PC-3 (cell line): ENCODE results near the gene CDH26. TPM values are rescaled to one million over a fixed set of nuclear protein-coding genes. Genes with fewer than 3 reads are reported as not detected.
A peak's percentile ranks its signal among the peaks of the same experiment; 100 is the strongest.
"Not testable (repeated sequence)": the region's sequence is repeated elsewhere in the genome, so short reads cannot be mapped to it uniquely, and the experiment has no call there.

Source experiments
- ATAC-seq: fragments of 200-7000 bp; cut with Tn5 transposase; 2 replicates; pipeline ENCODE4 v1.9.1; 2020; ENCODE audit warnings: mild to moderate bottlenecking, moderate library complexity
- BruUV-seq: library from RNA; stranded (reverse); fragments of 400-500 nt; replicated peaks from 2 replicates; lab custom pipeline; 2021; lab: Mats Ljungman, UMichigan
- CTCF ChIA-PET: fragments of 300-600 bp; sonication (Branson Sonifier 250); formaldehyde crosslinking; loops from one replicate; lab custom pipeline; 2022; ENCODE audit warnings: antibody characterized with exemption; lab: Charles Lee
- POLR2A ChIA-PET: fragments of 300-600 bp; sonication (Branson Sonifier 250); formaldehyde crosslinking; loops from one replicate; lab custom pipeline; 2022; ENCODE audit warnings: antibody characterized with exemption; ENCODE audit not compliant: unreplicated experiment; lab: Charles Lee
- DNase-seq: peaks from one replicate; pipeline ENCODE4 v3.0.0-alpha.2; 2015
- H2AFZ ChIP-seq: fragments of 300-600 bp; sonication (generic); 2 replicates; pipeline ENCODE4 v1.6.0; 2016; ENCODE audit warnings: antibody characterized with exemption, low read length
- H3F3A ChIP-seq: fragments of 300-600 bp; sonication (generic); one replicate; pipeline ENCODE4 v1.6.0; 2017; ENCODE audit warnings: antibody characterized with exemption, low read length, control low read depth, mild to moderate bottlenecking; ENCODE audit not compliant: unreplicated experiment
- H3K27ac ChIP-seq: fragments of 300-600 bp; sonication (generic); 2 replicates; pipeline ENCODE4 v1.5.1; 2016; ENCODE audit warnings: mild to moderate bottlenecking, low read length
- H3K27me3 ChIP-seq: fragments of 300-600 bp; sonication (generic); 2 replicates; pipeline ENCODE4 v1.6.1; 2016; ENCODE audit warnings: low read length, mixed read lengths
- H3K36me3 ChIP-seq: fragments of 300-600 bp; sonication (generic); 2 replicates; pipeline ENCODE4 v1.6.1; 2016; ENCODE audit warnings: low read depth, mixed run types, low read length, mixed read lengths
- H3K4me1 ChIP-seq: fragments of 300-600 bp; sonication (generic); 2 replicates; pipeline ENCODE4 v1.5.1; 2016; ENCODE audit warnings: low read length; ENCODE audit not compliant: insufficient read depth
- H3K4me2 ChIP-seq: fragments of 300-600 bp; sonication (generic); 2 replicates; pipeline ENCODE4 v1.6.0; 2016; ENCODE audit warnings: low read length
- H3K4me3 ChIP-seq: fragments of 300-600 bp; sonication (generic); 2 replicates; pipeline ENCODE4 v1.5.1; 2016; ENCODE audit warnings: mild to moderate bottlenecking, low read length, mixed read lengths
- H3K79me2 ChIP-seq: fragments of 300-600 bp; sonication (generic); 2 replicates; pipeline ENCODE4 v1.6.1; 2017; ENCODE audit warnings: low read length, mixed read lengths
- H3K9ac ChIP-seq: fragments of 300-600 bp; sonication (generic); 2 replicates; pipeline ENCODE4 v1.6.0; 2016; ENCODE audit warnings: mild to moderate bottlenecking, low read length
- H3K9me2 ChIP-seq: fragments of 300-600 bp; sonication (generic); replicated peaks from 2 replicates; pipeline ENCODE4 v1.6.1; 2016; ENCODE audit warnings: mixed run types, low read length, mixed read lengths
- H3K9me3 ChIP-seq: fragments of 300-600 bp; sonication (generic); 2 replicates; pipeline ENCODE4 v1.6.1; 2016; ENCODE audit warnings: low read length, mixed read lengths
- H4K20me1 ChIP-seq: fragments of 300-600 bp; sonication (generic); 2 replicates; pipeline ENCODE4 v1.6.1; 2016; ENCODE audit warnings: low read length, mixed read lengths
- EZH2 ChIP-seq: fragments of 300-600 bp; sonication (generic); IDR thresholded peaks from one replicate; pipeline ENCODE4 v1.6.1; 2017; ENCODE audit warnings: antibody characterized with exemption, mild to moderate bottlenecking, low read length; ENCODE audit not compliant: unreplicated experiment
- EZH2phosphoT487 ChIP-seq: fragments of 300-600 bp; sonication (generic); IDR thresholded peaks from 2 replicates; pipeline ENCODE4 v1.6.1; 2018; ENCODE audit warnings: mild to moderate bottlenecking, antibody characterized with exemption, low read length, borderline replicate concordance
- intact Hi-C: fragments of 100-400 bp; cut with micrococcal nuclease; formaldehyde crosslinking; loops from 2 replicates; pipeline ENCODE4 v1.9.0; 2023
- total RNA-seq: library from RNA; depleted of rRNA; stranded (reverse); fragments of >200 nt; gene quantifications from 2 replicates; pipeline ENCODE4 v1.2.3, GENCODE V29; 2014
- TF ChIP-seq, protein P1 (sequence below): fragments of 300-600 bp; sonication (generic); conservative IDR thresholded peaks from 2 replicates; pipeline ENCODE4 v1.5.1; 2017; ENCODE audit warnings: antibody characterized with exemption, low read depth, mild to moderate bottlenecking, low read length

The CDH26 gene
- total RNA-seq, 1 experiment from 2014 or later = 1.2 TPM

- no peak overlapping the region for H3K9ac ChIP-seq
- H3K36me3 ChIP-seq = no peaks in the 10 kb centered on the region
- H3K9me2 ChIP-seq = no peaks in the 10 kb centered on the region
- H3K9me3 ChIP-seq = no peaks in the 10 kb centered on the region
- H4K20me1 ChIP-seq = no peaks in the 10 kb centered on the region
- H3F3A ChIP-seq = no peaks in the 10 kb centered on the region
- DNase-seq (no peak), ATAC-seq (no peak)
- no peak overlapping the region for H3K27ac ChIP-seq
- H3K4me2 ChIP-seq = no peak overlapping the region
- H3K79me2 ChIP-seq = no peaks in the 10 kb centered on the region
- no peak overlapping the region for H2AFZ ChIP-seq
- POLR2A ChIA-PET = no interaction called here
- CTCF ChIA-PET = no interaction called here
- no peak overlapping the region for H3K4me3 ChIP-seq
- BruUV-seq = no TSS peak
- H3K4me1 ChIP-seq = peaks cover 17% of the 10 kb centered on the region
- H3K27me3 ChIP-seq = no peaks in the 10 kb centered on the region
- TF ChIP-seq, protein P1, sequence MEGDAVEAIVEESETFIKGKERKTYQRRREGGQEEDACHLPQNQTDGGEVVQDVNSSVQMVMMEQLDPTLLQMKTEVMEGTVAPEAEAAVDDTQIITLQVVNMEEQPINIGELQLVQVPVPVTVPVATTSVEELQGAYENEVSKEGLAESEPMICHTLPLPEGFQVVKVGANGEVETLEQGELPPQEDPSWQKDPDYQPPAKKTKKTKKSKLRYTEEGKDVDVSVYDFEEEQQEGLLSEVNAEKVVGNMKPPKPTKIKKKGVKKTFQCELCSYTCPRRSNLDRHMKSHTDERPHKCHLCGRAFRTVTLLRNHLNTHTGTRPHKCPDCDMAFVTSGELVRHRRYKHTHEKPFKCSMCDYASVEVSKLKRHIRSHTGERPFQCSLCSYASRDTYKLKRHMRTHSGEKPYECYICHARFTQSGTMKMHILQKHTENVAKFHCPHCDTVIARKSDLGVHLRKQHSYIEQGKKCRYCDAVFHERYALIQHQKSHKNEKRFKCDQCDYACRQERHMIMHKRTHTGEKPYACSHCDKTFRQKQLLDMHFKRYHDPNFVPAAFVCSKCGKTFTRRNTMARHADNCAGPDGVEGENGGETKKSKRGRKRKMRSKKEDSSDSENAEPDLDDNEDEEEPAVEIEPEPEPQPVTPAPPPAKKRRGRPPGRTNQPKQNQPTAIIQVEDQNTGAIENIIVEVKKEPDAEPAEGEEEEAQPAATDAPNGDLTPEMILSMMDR = no peak
- no peak for TF ChIP-seq EZH2
- no peak for TF ChIP-seq EZH2phosphoT487
- intact Hi-C loops = no loop called here
Observed at GRCh38 chr20:60039526-60039925, 81.3 kb downstream of the CDH26 start.

GRCh38 chr20:60040471-60041162 lies 82.4 kb downstream of the CDH26 start:
- Histone ChIP-seq H3K36me3 (no peaks in the 10 kb centered on the region), H3K9me2 (no peaks in the 10 kb centered on the region), H3K27me3 (no peaks in the 10 kb centered on the region), H4K20me1 (no peaks in the 10 kb centered on the region), H3K4me2 (no peak overlapping the region), H3F3A (no peaks in the 10 kb centered on the region), H2AFZ (no peak overlapping the region), H3K27ac (no peak overlapping the region), H3K79me2 (no peaks in the 10 kb centered on the region), H3K4me3 (no peak overlapping the region), H3K9ac (no peak overlapping the region), H3K4me1 (peaks cover 17% of the 10 kb centered on the region), H3K9me3 (no peaks in the 10 kb centered on the region)
- ATAC-seq = no peak
- ChIA-PET POLR2A (no interaction called here), CTCF (no interaction called here)
- no peak for DNase-seq
- BruUV-seq = no TSS peak
- TF ChIP-seq EZH2 (no peak), EZH2phosphoT487 (no peak)
- TF ChIP-seq, protein P1 = no peak
- intact Hi-C loops = no loop called here

- Histone ChIP-seq H3K4me2 (peak overlapping the region; percentile 18; the same call in 1 of the 2 replicates), H2AFZ (peak overlapping the region; percentile 25; the same call in 1 of the 2 replicates), H3K4me1 (peaks cover 17% of the 10 kb centered on the region)
- H3K27ac ChIP-seq, H3K36me3 ChIP-seq, CTCF ChIA-PET, intact Hi-C loops, H3K9ac ChIP-seq, H3K9me2 ChIP-seq, H3K9me3 ChIP-seq, POLR2A ChIA-PET, BruUV-seq, H3K79me2 ChIP-seq, H3F3A ChIP-seq, H3K4me3 ChIP-seq, H4K20me1 ChIP-seq, H3K27me3 ChIP-seq: not testable (repeated sequence)
- DNase-seq (peak; percentile 89), ATAC-seq (peak; percentile 18; the same call in 1 of the 2 replicates)
Observed at GRCh38 chr20:60041436-60042165, 83.4 kb downstream of the CDH26 start.
